ENCODE results near the gene MAGOH.

DNA sequence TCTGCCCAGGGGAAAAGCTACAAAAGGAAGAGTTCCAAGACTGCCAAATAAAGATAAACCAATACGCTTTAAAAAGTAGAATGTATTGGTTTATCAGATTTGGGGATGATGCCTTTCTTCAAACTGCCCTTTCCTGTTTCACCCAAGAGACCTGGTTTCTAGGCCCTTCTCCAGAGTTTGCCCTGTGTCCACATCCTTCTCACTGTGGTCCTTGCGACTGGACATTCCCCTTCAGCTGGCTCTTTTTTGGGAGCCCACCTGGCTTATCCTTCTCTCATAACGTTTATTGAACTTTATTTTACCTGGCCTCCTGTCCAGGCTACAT is 17.4 kb downstream of the MAGOH start:
- TF ChIP-seq, protein P1, sequence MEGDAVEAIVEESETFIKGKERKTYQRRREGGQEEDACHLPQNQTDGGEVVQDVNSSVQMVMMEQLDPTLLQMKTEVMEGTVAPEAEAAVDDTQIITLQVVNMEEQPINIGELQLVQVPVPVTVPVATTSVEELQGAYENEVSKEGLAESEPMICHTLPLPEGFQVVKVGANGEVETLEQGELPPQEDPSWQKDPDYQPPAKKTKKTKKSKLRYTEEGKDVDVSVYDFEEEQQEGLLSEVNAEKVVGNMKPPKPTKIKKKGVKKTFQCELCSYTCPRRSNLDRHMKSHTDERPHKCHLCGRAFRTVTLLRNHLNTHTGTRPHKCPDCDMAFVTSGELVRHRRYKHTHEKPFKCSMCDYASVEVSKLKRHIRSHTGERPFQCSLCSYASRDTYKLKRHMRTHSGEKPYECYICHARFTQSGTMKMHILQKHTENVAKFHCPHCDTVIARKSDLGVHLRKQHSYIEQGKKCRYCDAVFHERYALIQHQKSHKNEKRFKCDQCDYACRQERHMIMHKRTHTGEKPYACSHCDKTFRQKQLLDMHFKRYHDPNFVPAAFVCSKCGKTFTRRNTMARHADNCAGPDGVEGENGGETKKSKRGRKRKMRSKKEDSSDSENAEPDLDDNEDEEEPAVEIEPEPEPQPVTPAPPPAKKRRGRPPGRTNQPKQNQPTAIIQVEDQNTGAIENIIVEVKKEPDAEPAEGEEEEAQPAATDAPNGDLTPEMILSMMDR (IDR thresholded peaks at IDR 0.05; ENCODE audit: poor library complexity, severe bottlenecking) = no peak
- TF ChIP-seq, protein P2, sequence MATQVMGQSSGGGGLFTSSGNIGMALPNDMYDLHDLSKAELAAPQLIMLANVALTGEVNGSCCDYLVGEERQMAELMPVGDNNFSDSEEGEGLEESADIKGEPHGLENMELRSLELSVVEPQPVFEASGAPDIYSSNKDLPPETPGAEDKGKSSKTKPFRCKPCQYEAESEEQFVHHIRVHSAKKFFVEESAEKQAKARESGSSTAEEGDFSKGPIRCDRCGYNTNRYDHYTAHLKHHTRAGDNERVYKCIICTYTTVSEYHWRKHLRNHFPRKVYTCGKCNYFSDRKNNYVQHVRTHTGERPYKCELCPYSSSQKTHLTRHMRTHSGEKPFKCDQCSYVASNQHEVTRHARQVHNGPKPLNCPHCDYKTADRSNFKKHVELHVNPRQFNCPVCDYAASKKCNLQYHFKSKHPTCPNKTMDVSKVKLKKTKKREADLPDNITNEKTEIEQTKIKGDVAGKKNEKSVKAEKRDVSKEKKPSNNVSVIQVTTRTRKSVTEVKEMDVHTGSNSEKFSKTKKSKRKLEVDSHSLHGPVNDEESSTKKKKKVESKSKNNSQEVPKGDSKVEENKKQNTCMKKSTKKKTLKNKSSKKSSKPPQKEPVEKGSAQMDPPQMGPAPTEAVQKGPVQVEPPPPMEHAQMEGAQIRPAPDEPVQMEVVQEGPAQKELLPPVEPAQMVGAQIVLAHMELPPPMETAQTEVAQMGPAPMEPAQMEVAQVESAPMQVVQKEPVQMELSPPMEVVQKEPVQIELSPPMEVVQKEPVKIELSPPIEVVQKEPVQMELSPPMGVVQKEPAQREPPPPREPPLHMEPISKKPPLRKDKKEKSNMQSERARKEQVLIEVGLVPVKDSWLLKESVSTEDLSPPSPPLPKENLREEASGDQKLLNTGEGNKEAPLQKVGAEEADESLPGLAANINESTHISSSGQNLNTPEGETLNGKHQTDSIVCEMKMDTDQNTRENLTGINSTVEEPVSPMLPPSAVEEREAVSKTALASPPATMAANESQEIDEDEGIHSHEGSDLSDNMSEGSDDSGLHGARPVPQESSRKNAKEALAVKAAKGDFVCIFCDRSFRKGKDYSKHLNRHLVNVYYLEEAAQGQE (IDR thresholded peaks at IDR 0.05; ENCODE audit: borderline replicate concordance) = no peak
- TF ChIP-seq EZH2 (IDR thresholded peaks at IDR 0.05; ENCODE audit: borderline replicate concordance, insufficient read depth, low read length, poor library complexity, severe bottlenecking) (no peak), RAD21 (conservative IDR thresholded peaks at IDR 0.05) (no peak), EP300 (conservative IDR thresholded peaks at IDR 0.05; ENCODE audit: poor library complexity, severe bottlenecking) (no peak), POLR2AphosphoS5 (IDR thresholded peaks at IDR 0.05) (no peak)
